GM12873 (cell line): ENCODE measurements around the gene WDFY1.

ENCODE experiments used
- CTCF ChIP-seq: IDR thresholded peaks from 2 replicates; pipeline ENCODE4 v1.5.1; 2012; ENCODE audit warnings: low read depth, mild to moderate bottlenecking, moderate library complexity, low read length, control low read depth; ENCODE audit not compliant: insufficient read depth; ENCODE audit errors: missing control alignments

The WDFY1 gene

GRCh38 chr2:223944166-223944702 is 901 bp downstream of the WDFY1 start:
- TF ChIP-seq CTCF: no peak

DNA sequence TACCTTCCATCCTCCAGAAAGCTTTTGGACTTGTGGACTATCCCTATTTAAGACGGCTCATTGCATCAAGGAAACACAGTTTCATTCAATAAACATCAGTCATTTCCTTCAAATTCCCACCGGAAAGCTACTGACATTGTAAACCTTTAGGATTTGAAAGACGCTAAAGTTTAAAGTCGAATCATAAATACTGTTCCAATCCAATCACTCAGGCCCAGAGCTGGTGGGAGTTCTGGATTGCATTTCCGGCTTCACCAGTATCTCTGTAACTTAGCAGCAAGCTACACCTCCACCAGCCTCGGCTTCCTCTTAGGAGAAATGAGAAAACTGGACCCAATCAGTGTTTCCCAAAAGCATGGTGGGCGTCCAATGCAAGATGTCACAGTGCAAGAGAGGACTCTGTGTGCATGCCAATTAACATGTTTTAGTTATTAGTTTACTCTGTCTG is 1.6 kb downstream of the WDFY1 start:
- no peak for TF ChIP-seq CTCF

DNA sequence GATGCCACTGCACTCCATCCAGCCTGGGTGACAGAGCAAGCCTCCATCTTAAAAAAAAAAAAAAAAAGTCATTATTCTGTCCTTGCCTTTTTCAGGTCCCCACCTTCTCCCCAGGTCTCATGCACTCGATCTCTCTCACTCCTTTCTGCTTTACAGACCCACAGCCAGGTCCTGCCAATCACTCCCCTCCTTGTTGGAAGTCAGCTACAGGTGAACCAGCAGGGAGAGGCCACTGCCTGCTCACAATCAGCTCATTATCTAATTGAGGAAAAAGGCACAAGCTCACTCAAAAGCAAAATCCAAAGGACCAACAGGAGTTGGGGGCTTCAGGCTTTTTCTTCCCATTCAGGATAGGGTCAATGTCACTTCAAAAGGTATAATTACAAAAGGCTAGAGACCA is 2.0 kb downstream of the WDFY1 start:
- no peak for TF ChIP-seq CTCF

DNA sequence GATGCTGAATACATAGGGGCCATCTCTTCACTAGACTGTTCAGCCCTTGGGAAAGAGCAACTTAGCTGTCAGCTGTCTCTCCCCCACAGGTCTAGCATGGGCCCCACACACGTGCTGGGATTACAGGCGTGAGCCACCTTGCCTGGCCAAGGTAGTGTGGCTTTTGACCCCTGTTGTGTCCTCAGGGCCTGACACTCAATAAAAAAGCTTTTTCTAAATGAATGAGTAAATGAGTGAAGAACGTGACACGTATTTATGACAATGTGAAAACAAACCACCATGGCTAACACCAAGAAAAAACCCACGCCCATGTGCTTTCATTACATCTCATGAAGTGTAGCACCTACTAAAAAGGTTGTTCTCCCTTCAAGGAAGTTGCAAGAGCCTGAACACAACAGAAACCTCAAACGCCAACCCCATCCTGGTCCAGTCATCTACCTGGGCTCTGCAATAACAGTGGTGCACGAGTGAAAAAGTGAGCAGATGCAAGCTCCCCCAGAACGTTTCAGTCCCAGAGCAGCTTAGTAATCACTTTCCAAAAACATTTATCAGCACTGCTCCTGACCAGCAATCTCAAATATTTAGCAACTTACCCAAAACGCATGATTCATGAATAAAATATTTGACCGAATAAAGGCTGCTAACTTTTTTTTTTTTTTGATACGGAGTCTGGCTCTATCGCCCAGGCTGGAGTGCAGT is 3.4 kb downstream of the WDFY1 start:
- TF ChIP-seq CTCF: no peak

DNA sequence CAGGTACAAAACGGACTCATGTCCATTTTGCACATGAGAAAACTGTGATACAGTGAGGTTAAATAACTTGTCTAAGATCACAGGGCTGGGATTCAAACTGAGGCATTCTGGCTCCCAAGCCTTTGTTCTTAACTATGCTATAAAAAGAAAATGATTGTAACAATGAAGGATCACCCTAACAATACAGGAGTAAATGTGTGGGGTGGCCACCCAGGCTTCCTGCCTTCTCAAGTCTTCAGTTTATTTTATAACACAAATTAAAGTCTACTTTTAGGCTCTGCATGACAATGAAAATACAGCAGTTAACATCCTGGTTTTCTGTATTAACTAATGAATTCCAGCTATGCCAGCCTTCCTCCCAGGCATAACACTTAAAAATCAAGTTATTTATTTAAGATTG is 7.6 kb downstream of the WDFY1 start:
- TF ChIP-seq CTCF: no peak

DNA sequence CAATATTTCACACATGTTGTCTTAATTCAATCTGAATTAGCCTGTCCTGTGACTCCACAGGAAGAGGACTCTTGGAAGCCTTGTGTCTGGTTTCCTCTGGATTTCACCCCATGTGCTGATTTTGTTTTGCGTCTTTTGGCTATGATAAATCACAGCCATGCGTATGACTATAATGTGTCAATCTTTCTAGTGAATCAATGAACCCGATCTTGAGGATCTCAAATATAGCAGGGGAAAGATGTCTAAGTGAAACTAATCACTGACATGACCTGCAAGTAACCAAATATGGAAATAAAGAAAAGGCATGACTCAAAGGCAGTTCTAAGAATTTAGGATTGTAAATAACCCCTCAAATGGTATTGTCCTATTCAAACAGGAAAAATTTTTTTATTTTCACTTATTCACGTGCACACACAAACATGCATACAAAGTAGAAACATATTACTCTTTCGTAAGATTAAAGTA is 8.2 kb downstream of the WDFY1 start:
- no peak for TF ChIP-seq CTCF

GRCh38 chr2:223935459-223936125 is 9.5 kb downstream of the WDFY1 start:
- TF ChIP-seq CTCF: no peak
